Suprapubic skin (tissue), 4 donors: ENCODE measurements around the gene RAB22A. TPM values are rescaled to one million over a fixed set of nuclear protein-coding genes. Genes with fewer than 3 reads are reported as not detected.

Experiments used
- DNase-seq, 2 donors: peaks; one replicate each; pipeline ENCODE4 v3.0.0-alpha.2; 2019; ENCODE audit warnings: low spot score in 2 of 2
- H3K27ac ChIP-seq: fragments of 200-600 bp; sonication (generic); one replicate; pipeline ENCODE4 v1.5.1; 2019
- H3K27me3 ChIP-seq: fragments of 200-600 bp; sonication (generic); one replicate; pipeline ENCODE4 v1.5.1; 2019
- H3K36me3 ChIP-seq: fragments of 200-600 bp; sonication (generic); one replicate; pipeline ENCODE4 v1.5.1; 2019
- H3K4me1 ChIP-seq: fragments of 200-600 bp; sonication (generic); one replicate; pipeline ENCODE4 v1.5.1; 2019
- H3K4me3 ChIP-seq: fragments of 200-600 bp; sonication (generic); one replicate; pipeline ENCODE4 v1.5.1; 2019; ENCODE audit warnings: mild to moderate bottlenecking
- H3K9me3 ChIP-seq: fragments of 200-600 bp; sonication (generic); one replicate; pipeline ENCODE4 v1.5.1; 2019
- CTCF ChIP-seq, 2 donors: fragments of 200-600 bp in 1 of 2; fragments of 450-650 bp in 1 of 2; sonication (generic) in 1 of 2; IDR thresholded peaks; one replicate each; pipeline ENCODE4 v1.5.1; 2016 to 2019; ENCODE audit warnings: antibody characterized with exemption in 2 of 2, mild to moderate bottlenecking in 1 of 2, moderate library complexity in 1 of 2
- EP300 ChIP-seq: sonication (generic); formaldehyde crosslinking; IDR thresholded peaks from one replicate; pipeline ENCODE4 v1.6.1; 2017; ENCODE audit warnings: antibody characterized with exemption
- POLR2A ChIP-seq, 2 donors: fragments of 450-650 bp; IDR thresholded peaks; one replicate each; pipeline ENCODE4 v1.6.1; 2017; ENCODE audit warnings: antibody characterized with exemption in 2 of 2, mild to moderate bottlenecking in 2 of 2, moderate library complexity in 2 of 2
- POLR2AphosphoS5 ChIP-seq, 3 donors: sonication (generic); formaldehyde crosslinking; IDR thresholded peaks; one replicate each; pipeline ENCODE4 v1.6.1; 2017; ENCODE audit warnings: antibody characterized with exemption in 3 of 3
- WGBS: methylation state at CpG from one replicate; pipeline ENCODE4 v1.1.5; 2018; 5-methylcytosine and 5-hydroxymethylcytosine counted together
- total RNA-seq, 4 donors: library from RNA; depleted of rRNA; stranded (reverse); fragments of >200 nt; gene quantifications; one replicate each; pipeline ENCODE4 v1.1.0, GENCODE V29; 2016

The RAB22A gene
- total RNA-seq, 4 donors from 2014 or later = 17.0 to 21.6 (median 19.1) TPM

GRCh38 chr20:58331961-58332551 lies 22.5 kb downstream of the RAB22A start:
- H3K36me3 ChIP-seq = no peaks in the 10 kb centered on the region
- no peak for DNase-seq
- TF ChIP-seq EP300 (no peak), POLR2AphosphoS5 (IDR thresholded peaks at IDR 0.05) (no peak), CTCF (IDR thresholded peaks at IDR 0.05) (no peak), POLR2A (IDR thresholded peaks at IDR 0.05) (no peak)
- no peak overlapping the region for H3K27ac ChIP-seq
- H3K27me3 ChIP-seq = no peaks in the 10 kb centered on the region
- H3K4me3 ChIP-seq = no peak overlapping the region
- H3K9me3 ChIP-seq = no peaks in the 10 kb centered on the region
- WGBS = 94% methylated on average over 3 of the region's 3 CpGs
- H3K4me1 ChIP-seq = no peaks in the 10 kb centered on the region

- no peak for DNase-seq
- 86% methylated on average over 6 of the region's 6 CpGs for WGBS
- H3K27ac ChIP-seq = no peak overlapping the region
- H3K27me3 ChIP-seq = no peaks in the 10 kb centered on the region
- TF ChIP-seq CTCF (IDR thresholded peaks at IDR 0.05) (no peak), EP300 (no peak), POLR2A (IDR thresholded peaks at IDR 0.05) (no peak), POLR2AphosphoS5 (IDR thresholded peaks at IDR 0.05) (no peak)
- H3K4me1 ChIP-seq = no peaks in the 10 kb centered on the region
- H3K4me3 ChIP-seq = no peak overlapping the region
- peaks cover 8% of the 10 kb centered on the region for H3K36me3 ChIP-seq
- no peaks in the 10 kb centered on the region for H3K9me3 ChIP-seq
Observed at GRCh38 chr20:58339741-58340140, 30.2 kb downstream of the RAB22A start.

GRCh38 chr20:58340151-58340550 lies 30.6 kb downstream of the RAB22A start:
- WGBS = 95% methylated on average over 4 of the region's 4 CpGs
- TF ChIP-seq EP300 = no peak
- TF ChIP-seq POLR2AphosphoS5 (IDR thresholded peaks at IDR 0.05) = no peak
- no peak for TF ChIP-seq CTCF (IDR thresholded peaks at IDR 0.05)
- no peak for TF ChIP-seq POLR2A (IDR thresholded peaks at IDR 0.05)
- no peaks in the 10 kb centered on the region for H3K9me3 ChIP-seq
- no peaks in the 10 kb centered on the region for H3K27me3 ChIP-seq
- H3K27ac ChIP-seq = no peak overlapping the region
- DNase-seq = no peak
- peaks cover 12% of the 10 kb centered on the region for H3K36me3 ChIP-seq
- H3K4me1 ChIP-seq = no peaks in the 10 kb centered on the region
- H3K4me3 ChIP-seq = no peak overlapping the region

GRCh38 chr20:58340853-58341252 lies 31.3 kb downstream of the RAB22A start:
- H3K27me3 ChIP-seq = no peaks in the 10 kb centered on the region
- no peak for DNase-seq
- no peaks in the 10 kb centered on the region for H3K9me3 ChIP-seq
- no peaks in the 10 kb centered on the region for H3K4me1 ChIP-seq
- no peak for TF ChIP-seq POLR2A (IDR thresholded peaks at IDR 0.05)
- no peak for TF ChIP-seq EP300
- no peak for TF ChIP-seq CTCF (IDR thresholded peaks at IDR 0.05)
- no peak for TF ChIP-seq POLR2AphosphoS5 (IDR thresholded peaks at IDR 0.05)
- WGBS = 85% methylated on average over 2 of the region's 2 CpGs
- H3K4me3 ChIP-seq = no peak overlapping the region
- peaks cover 19% of the 10 kb centered on the region for H3K36me3 ChIP-seq
- H3K27ac ChIP-seq = no peak overlapping the region

- Histone ChIP-seq H3K4me1 (no peaks in the 10 kb centered on the region), H3K9me3 (no peaks in the 10 kb centered on the region), H3K27me3 (no peaks in the 10 kb centered on the region), H3K27ac (no peak overlapping the region), H3K4me3 (no peak overlapping the region), H3K36me3 (peaks cover 28% of the 10 kb centered on the region)
- WGBS = 65% methylated on average over 3 of the region's 3 CpGs
- TF ChIP-seq CTCF (IDR thresholded peaks at IDR 0.05) (no peak), POLR2A (IDR thresholded peaks at IDR 0.05) (no peak), POLR2AphosphoS5 (IDR thresholded peaks at IDR 0.05) (no peak), EP300 (no peak)
- no peak for DNase-seq
Observed at GRCh38 chr20:58342104-58342945, 32.8 kb downstream of the RAB22A start.
